Left ventricle myocardium superior (tissue), 1 donor: Measurements from ENCODE around the gene DZIP3. TPM values are rescaled to one million over a fixed set of nuclear protein-coding genes. Genes with fewer than 3 reads are reported as not detected.
"Not testable (repeated sequence)": the region's sequence is repeated elsewhere in the genome, so short reads cannot be mapped to it uniquely, and the experiment has no call there.

Source experiments
- ATAC-seq: fragments of 200-7000 bp; cut with Tn5 transposase; one replicate; pipeline ENCODE4 v1.9.1; 2020; ENCODE audit warnings: mild to moderate bottlenecking, moderate library complexity
- DNase-seq: peaks from one replicate; pipeline ENCODE4 v3.0.0-alpha.2; 2020
- intact Hi-C: fragments of 100-400 bp; cut with micrococcal nuclease; formaldehyde crosslinking; loops from one replicate; pipeline ENCODE4 v1.11.0; 2022
- total RNA-seq: library from RNA; stranded (reverse); fragmentation: NEBNext Ultra II Directional; extraction: Animal tissue kit (Norgen Biotek cat#: 25700); gene quantifications from one replicate; pipeline ENCODE4 v1.2.1, GENCODE V29; 2021
- donor health status: DM: no; HTN: yes; CAD: no; lungs with severe emphysema.

Gene DZIP3
- total RNA-seq, 1 donor from 2014 or later: 16.7 TPM

- intact Hi-C loops: no loop called here
- DNase-seq: no peak
- no peak for ATAC-seq
Measured at GRCh38 chr3:108598375-108598774, 8.9 kb downstream of the DZIP3 start.

GRCh38 chr3:108599677-108600409 is 10.3 kb downstream of the DZIP3 start:
- ATAC-seq (no peak), DNase-seq (no peak)
- intact Hi-C loops: no loop called here

GRCh38 chr3:108602249-108602934 is 12.9 kb downstream of the DZIP3 start:
- intact Hi-C loops: no loop called here
- DNase-seq (no peak), ATAC-seq (peak; percentile 55)

- ATAC-seq: no peak
- intact Hi-C loops: no loop called here
- no peak for DNase-seq
Measured at GRCh38 chr3:108602935-108603294, 13.4 kb downstream of the DZIP3 start.

- ATAC-seq: no peak
- intact Hi-C loops: no loop called here
- DNase-seq: no peak
Measured at GRCh38 chr3:108603691-108604090, 14.2 kb downstream of the DZIP3 start.

- ATAC-seq (no peak), DNase-seq (no peak)
- intact Hi-C loops: no loop called here
Measured at GRCh38 chr3:108605028-108605427, 15.5 kb downstream of the DZIP3 start.

GRCh38 chr3:108605491-108605890 is 16.0 kb downstream of the DZIP3 start:
- DNase-seq (no peak), ATAC-seq (no peak)
- intact Hi-C loops: no loop called here

- intact Hi-C loops: no loop called here
- DNase-seq (no peak), ATAC-seq (no peak)
Measured at GRCh38 chr3:108608750-108609149, 19.2 kb downstream of the DZIP3 start.

GRCh38 chr3:108610651-108611050 is 21.1 kb downstream of the DZIP3 start:
- no peak for DNase-seq
- intact Hi-C loops: no loop called here
- no peak for ATAC-seq

GRCh38 chr3:108616090-108616489 is 26.6 kb downstream of the DZIP3 start:
- intact Hi-C loops, DNase-seq, ATAC-seq: not testable (repeated sequence)

- intact Hi-C loops: no loop called here
- no peak for DNase-seq
- no peak for ATAC-seq
Measured at GRCh38 chr3:108620250-108620649, 30.7 kb downstream of the DZIP3 start.

- intact Hi-C loops: no loop called here
- DNase-seq (no peak), ATAC-seq (peak; percentile 38)
Measured at GRCh38 chr3:108623504-108623903, 34.0 kb downstream of the DZIP3 start.

GRCh38 chr3:108629974-108630373 is 40.5 kb downstream of the DZIP3 start:
- DNase-seq (no peak), ATAC-seq (no peak)
- intact Hi-C loops: no loop called here

- no peak for ATAC-seq
- intact Hi-C loops: no loop called here
- no peak for DNase-seq
Measured at GRCh38 chr3:108642526-108642925, 53.0 kb downstream of the DZIP3 start.

- no peak for DNase-seq
- intact Hi-C loops: no loop called here
- ATAC-seq: no peak
Measured at GRCh38 chr3:108645364-108645763, 55.8 kb downstream of the DZIP3 start.

GRCh38 chr3:108655664-108656063 is 66.1 kb downstream of the DZIP3 start:
- intact Hi-C loops, ATAC-seq, DNase-seq: not testable (repeated sequence)

- ATAC-seq: no peak
- intact Hi-C loops: loop anchor here (10.0 kb wide), 1 partner anchor 253 kb away; no protein-coding TSS in a partner anchor
- no peak for DNase-seq
Measured at GRCh38 chr3:108661699-108662098, 72.2 kb downstream of the DZIP3 start.

GRCh38 chr3:108662142-108662738 is 72.7 kb downstream of the DZIP3 start:
- ATAC-seq: peak; percentile 66
- DNase-seq: no peak
- intact Hi-C loops: loop anchor here (10.0 kb wide), 1 partner anchor 253 kb away; no protein-coding TSS in a partner anchor

GRCh38 chr3:108664266-108664665 is 74.7 kb downstream of the DZIP3 start:
- intact Hi-C loops: loop anchor here (10.0 kb wide), 1 partner anchor 251 kb away; no protein-coding TSS in a partner anchor
- DNase-seq (no peak), ATAC-seq (no peak)

GRCh38 chr3:108667312-108667711 is 77.8 kb downstream of the DZIP3 start:
- ATAC-seq (no peak), DNase-seq (no peak)
- intact Hi-C loops: loop anchor here (10.0 kb wide), 1 partner anchor 247 kb away; no protein-coding TSS in a partner anchor
